MM.1S (cell line): ENCODE measurements around the gene FOXD2.

Experiments used
- EZH2 ChIP-seq: fragments of 300-600 bp; sonication (generic); optimal IDR thresholded peaks from 2 replicates; pipeline ENCODE3; 2017; ENCODE audit warnings: low read depth, mild to moderate bottlenecking, antibody characterized with exemption, low read length, mixed read lengths
- EZH2phosphoT487 ChIP-seq: fragments of 300-600 bp; sonication (generic); IDR thresholded peaks from 2 replicates; pipeline ENCODE4 v1.6.1; 2018; ENCODE audit warnings: antibody characterized with exemption, low read length
- TF ChIP-seq, protein P1 (sequence below): fragments of 300-600 bp; sonication (generic); IDR thresholded peaks from 2 replicates; pipeline ENCODE4 v1.5.1; 2016; ENCODE audit warnings: antibody characterized with exemption, low read length, mixed read lengths

DNA sequence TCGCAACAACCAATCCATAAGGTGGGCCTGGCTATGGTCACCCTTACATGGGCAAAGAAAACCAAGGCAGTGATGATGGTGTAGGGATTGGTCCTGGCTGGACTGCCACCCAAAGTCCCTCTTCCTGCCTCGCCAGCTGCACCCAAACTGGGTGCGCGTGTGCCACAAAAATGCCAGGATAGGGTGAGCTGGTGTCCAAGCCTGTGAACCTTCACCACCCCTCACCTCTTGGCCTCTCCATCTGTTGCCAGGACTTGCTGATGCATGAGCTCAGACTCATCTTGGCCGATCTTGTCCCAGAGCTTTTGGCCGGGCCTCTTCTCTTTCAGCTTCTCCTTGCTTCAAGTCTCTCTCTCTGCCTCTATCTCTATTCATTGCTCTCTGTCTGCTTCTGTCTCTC is 41.8 kb downstream of the FOXD2 start:
- TF ChIP-seq, protein P1, sequence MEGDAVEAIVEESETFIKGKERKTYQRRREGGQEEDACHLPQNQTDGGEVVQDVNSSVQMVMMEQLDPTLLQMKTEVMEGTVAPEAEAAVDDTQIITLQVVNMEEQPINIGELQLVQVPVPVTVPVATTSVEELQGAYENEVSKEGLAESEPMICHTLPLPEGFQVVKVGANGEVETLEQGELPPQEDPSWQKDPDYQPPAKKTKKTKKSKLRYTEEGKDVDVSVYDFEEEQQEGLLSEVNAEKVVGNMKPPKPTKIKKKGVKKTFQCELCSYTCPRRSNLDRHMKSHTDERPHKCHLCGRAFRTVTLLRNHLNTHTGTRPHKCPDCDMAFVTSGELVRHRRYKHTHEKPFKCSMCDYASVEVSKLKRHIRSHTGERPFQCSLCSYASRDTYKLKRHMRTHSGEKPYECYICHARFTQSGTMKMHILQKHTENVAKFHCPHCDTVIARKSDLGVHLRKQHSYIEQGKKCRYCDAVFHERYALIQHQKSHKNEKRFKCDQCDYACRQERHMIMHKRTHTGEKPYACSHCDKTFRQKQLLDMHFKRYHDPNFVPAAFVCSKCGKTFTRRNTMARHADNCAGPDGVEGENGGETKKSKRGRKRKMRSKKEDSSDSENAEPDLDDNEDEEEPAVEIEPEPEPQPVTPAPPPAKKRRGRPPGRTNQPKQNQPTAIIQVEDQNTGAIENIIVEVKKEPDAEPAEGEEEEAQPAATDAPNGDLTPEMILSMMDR = no peak
- TF ChIP-seq EZH2 (no peak), EZH2phosphoT487 (no peak)
